DMS 273 (cell line): Measurements from ENCODE around the gene MYO1A.
"Not testable (repeated sequence)": the region's sequence is repeated elsewhere in the genome, so short reads cannot be mapped to it uniquely, and the experiment has no call there.

Experiments
- DNase-seq: peaks from one replicate; lab custom pipeline; 2025; ENCODE audit not compliant: unreplicated experiment; lab: John Stamatoyannopoulos, UW

The MYO1A gene

DNA sequence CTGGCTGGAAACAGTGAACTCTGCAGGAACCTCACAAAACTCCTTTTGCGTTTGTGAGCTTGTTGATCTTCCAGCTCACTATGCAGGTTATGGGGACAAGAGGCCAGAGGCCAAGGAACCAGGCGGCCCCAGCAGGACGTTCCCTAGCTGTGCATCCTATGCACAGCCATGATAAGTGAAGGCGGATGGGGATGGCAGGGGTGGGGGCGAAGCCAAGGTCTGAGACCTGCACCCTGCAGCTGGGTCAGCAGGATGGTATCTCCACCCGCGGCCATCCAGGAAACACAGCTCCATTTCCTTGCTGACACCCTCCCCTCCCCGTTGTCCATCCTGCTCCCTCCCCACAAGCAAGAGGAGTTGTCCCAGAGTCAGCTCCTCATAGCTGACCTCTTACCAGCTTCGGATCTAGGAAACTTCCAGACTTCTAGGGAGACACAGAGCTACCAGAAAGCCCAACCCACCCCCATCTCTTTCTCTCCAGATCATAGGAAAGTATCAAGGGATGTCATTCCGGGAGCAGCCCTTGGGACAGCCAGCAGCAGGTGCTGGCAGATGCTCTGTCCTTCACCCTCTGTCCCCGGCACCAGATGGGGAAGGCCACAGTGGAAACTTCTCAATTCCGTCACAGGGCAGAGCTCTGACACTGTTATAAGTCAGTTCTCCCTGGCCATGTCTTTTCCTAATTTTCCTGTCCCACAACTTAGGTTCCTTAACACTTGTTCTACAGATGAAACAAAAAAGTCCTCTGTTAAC is 53.0 kb downstream of the MYO1A start:
- DNase-seq = no peak

- DNase-seq = no peak
These were observed 53.9 kb downstream of the MYO1A start for GRCh38 chr12:56995930-56996496.

DNA sequence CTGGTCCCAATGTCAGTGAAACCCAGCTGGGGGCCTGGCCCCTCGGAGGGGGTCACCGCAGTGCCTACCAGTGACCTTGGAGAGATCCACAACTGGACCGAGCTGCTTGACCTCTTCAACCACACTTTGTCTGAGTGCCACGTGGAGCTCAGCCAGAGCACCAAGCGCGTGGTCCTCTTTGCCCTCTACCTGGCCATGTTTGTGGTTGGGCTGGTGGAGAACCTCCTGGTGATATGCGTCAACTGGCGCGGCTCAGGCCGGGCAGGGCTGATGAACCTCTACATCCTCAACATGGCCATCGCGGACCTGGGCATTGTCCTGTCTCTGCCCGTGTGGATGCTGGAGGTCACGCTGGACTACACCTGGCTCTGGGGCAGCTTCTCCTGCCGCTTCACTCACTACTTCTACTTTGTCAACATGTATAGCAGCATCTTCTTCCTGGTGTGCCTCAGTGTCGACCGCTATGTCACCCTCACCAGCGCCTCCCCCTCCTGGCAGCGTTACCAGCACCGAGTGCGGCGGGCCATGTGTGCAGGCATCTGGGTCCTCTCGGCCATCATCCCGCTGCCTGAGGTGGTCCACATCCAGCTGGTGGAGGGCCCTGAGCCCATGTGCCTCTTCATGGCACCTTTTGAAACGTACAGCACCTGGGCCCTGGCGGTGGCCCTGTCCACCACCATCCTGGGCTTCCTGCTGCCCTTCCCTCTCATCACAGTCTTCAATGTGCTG is 54.6 kb downstream of the MYO1A start:
- no peak for DNase-seq

GRCh38 chr12:56994231-56994746 is 55.6 kb downstream of the MYO1A start:
- DNase-seq = no peak

- no peak for DNase-seq
These were observed 56.6 kb downstream of the MYO1A start for GRCh38 chr12:56993346-56993745.

- no peak for DNase-seq
These were observed 58.3 kb downstream of the MYO1A start for GRCh38 chr12:56991319-56992246.

- DNase-seq = no peak
These were observed 59.1 kb downstream of the MYO1A start for GRCh38 chr12:56990648-56991318.

DNA sequence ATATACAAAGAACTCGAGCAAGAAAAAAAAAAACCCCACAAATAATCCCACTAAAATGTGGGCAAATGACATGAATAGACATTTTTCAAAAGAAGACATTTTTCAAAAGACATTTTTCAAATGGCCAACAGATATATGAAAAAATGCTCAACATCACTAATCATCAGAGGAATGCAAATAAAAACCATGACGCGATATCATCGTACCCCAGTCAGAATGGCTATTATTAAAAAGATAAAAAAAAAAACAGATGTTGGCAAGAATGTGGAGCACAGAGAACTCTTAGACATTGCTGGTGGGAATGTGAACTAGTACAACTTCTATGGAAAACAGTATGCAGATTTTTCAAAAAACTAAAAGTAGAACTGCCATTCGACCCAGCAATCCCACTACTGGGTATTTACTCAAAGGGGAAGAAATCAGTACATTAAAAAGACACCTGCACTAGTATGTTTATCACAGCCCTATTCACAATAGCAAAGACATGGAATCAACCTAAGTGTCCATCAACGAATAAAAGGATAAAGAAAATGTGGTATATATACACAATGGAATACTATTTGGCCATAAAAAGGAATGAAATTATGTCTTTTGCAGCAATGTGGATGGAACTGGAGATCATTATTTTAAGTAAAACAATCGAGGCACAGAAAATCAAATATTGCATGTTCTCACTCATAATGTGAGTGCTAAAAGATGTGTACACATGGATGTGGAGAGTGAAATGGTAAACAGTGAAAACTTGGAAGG is 59.9 kb downstream of the MYO1A start:
- no peak for DNase-seq

DNA sequence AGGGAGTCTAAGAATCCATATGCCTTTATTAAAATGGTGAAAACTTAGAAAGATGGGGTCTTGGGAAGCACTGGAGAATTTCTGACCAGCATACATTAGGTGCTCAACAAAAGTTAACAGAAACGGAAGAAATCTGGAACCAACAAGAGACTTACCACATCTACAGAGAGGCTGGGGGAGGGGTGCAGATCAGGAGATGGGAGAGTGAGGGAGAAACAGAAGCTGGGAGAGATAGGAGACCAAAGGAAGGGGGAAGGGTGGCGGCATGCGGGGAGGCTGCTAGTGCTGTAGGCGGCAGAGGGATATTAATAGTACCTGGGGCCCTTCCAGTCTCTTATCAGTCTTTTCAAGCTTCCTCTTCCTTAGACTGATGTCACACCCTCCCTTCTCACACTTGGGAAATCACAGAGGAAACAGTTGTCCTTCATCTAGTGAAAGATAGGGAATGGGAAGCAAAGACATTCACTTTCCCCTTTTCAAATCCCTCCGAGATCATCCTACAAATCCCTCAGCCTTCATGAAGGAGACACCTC is 61.7 kb downstream of the MYO1A start:
- DNase-seq = no peak

DNA sequence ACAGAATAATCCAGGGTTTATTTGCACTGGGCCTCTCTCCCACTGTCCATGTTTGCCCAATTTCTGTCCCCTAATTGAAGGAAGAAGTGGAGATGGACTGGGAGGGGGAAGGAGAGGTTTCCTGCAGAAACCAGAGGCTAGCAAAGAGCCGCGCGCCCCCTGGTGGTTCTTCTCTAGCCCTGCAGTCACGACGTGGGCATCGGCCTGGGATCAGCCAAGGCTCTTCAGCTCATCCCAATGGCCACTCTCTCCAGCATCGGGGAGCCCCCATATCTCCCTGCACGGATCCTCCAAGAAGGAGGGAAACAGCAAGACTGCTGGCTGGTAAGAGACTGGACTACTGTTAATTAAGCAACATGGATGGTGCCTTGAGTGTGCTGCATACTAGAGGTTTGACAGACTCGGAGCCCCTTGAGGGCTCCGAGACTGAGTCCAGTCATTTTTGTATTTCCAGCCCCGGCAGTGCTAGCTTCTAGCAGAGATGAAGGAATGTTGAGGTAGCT is 62.3 kb downstream of the MYO1A start:
- DNase-seq = peak; percentile 81

DNA sequence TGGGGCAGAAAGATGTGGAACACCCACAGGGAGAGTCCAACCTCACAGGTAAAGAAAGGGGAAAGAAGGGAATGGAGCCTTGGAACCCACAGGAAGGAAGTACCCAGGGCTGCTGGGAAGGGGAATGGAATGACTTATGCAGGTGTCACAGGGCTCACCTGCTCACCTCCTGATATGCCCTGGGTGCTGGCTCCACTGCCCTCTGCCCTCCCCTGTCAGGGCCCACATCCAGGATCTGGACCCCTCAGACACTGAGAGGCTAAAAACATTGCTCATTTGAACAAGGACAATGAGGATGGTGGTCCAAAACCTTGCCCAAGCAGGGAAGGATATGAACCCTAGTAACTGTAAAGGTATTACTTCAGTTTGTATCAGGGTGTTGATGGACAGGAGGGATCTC is 62.9 kb downstream of the MYO1A start:
- no peak for DNase-seq

GRCh38 chr12:56985714-56986113 is 64.2 kb downstream of the MYO1A start:
- not testable (repeated sequence) for DNase-seq

- no peak for DNase-seq
These were observed 66.5 kb downstream of the MYO1A start for GRCh38 chr12:56983386-56983785.

DNA sequence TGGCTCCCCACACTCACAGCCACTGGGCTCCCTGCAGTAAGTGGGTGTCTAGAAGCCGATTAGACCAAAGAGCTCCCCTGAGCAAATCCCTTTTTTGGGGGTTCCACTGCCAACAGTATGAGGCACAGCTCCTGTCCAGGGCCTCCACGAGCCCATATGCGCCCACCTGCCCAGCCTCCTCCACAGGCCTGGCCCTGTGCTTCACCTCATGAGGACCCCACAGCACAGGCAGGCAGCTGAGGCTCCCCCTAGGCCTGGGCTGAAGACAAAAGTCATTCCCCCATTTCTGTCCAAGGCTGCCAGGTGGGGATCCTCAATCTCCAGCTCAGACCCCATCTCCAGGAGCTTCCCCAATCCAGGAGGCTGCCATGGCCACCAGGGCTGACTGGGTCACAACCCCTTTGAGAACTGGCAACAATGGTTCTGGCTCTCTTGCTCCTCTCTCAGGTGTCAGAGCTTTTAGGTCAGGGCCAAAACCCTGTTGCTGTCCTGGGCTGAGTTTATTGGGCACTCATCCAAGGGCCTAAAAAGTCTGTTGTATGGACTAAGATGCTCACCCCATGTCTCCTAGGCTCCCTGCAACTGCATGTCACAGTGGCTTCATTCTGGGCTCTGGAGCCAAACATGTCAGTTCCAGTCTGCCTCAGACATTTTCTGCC is 67.2 kb downstream of the MYO1A start:
- DNase-seq = not testable (repeated sequence)

- no peak for DNase-seq
These were observed 68.9 kb downstream of the MYO1A start for GRCh38 chr12:56980941-56981530.

DNA sequence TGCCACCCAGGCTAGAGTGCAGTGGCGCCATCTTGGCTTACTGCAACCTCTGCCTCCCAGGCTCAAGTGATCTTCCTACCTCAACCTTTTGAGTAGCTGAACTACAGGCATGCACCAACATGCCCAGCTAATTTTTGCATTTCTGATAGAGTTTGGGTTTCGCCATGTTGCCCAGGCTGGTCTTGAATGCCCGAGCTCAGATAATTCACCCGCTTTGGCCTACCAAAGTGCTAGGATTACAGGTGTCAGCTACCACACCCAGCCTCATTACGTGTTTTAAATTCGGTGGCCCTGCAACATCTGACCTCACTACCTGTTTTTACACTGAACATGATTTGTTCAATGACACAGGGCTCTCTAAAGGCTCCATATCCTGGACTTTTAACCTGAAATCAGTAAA is 69.7 kb downstream of the MYO1A start:
- no peak for DNase-seq

- DNase-seq = no peak
These were observed 70.3 kb downstream of the MYO1A start for GRCh38 chr12:56979628-56980027.
